GM18520 (cell line): ENCODE data around the gene PLK4.

Experiments
- ATAC-seq: cut with Tn5 transposase; IDR thresholded peaks from one replicate; pipeline ENCODE4 v1.9.1; 2021; ENCODE audit not compliant: unreplicated experiment

The PLK4 gene

DNA sequence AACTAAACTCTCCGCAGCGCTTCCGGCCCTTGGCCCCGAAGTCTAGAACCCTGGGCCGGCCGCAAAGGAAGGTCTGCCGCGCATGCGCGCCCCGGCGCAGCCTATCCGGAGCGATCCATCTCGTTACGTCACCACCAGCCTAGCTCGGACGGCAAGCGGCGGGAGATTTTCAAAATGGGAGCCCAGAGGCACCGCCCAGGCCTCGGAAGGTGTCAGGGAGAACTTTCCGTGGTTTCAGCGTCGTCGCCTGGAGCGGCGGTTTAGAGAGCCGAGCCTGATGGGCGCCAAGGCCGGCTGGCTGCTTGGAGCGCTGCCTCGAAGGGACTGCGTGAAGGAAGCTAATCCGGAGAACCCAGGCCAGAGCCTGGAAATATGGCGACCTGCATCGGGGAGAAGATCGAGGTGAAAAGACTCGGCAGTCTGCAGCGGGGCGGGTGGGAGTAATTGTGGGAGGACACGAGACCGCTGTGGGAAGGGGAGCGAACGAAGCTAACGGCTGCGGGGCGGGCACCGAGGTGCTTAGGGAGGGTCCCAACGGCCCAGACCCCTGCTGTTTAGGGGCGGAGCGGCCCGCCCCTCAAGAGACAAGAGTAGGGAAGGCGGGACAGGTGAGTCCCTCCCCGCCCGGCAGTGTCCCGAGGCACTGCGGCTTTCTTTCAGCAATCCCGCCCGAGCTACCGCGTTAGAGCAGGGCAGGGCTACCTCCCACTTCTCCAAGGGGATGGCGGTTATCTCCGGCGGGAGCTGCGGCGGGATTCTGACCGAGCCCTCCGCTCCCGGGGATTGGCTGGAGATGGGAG, at the start of gene PLK4:
Gene PLK4 (plus strand): TSS at position 131 of the 800 bp plus-strand sequence. CDS start 242 bp downstream, at position 373.
- ATAC-seq, result peak; percentile 90

GRCh38 chr4:127832585-127832984, 48.1 kb upstream of the PLK4 start:
- ATAC-seq, result no peak

DNA sequence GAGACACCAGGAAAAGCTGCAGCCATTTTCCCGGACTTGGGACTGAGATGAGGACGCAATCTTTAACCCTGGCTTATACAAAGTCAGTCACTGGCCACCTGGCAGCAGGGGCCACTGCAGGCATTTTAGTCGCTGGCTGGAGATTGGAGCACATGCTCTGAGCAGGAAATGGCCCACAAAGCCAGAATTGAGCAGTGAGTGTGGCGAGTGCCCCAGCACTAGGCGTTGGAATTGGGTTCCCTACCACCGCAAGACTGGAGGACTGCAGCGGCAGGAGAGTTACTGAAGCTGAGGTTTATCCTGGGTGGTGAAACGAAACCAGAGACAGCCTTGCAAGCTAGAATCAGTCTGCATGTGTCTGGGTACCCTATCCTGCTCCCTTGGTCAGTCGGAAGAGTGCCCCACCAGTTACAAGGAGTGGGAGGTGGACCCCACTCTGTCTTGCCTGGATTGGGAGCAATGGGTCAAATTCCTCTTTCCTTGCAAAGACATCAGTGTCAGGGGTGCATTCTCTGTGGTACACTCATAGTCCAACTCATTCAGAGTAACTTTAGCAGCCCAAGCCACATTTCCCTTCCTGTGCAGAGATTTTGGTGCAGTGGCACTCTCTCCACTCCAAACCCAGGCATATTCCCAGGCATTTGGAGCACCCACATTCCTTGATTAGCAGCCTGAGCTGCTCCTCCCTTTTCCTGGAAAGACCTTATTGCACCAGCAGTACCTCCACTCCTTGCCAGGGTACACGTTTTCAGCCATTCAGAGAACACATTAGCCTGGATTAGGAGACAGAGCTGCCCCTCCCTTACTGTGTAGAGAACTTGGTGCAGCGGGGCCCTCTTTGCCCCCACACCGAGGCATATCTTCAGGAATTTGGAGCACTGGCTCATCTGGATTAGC, 36.7 kb upstream of the PLK4 start:
- ATAC-seq, result no peak

GRCh38 chr4:127844601-127845116, 36.0 kb upstream of the PLK4 start:
- no peak for ATAC-seq

DNA sequence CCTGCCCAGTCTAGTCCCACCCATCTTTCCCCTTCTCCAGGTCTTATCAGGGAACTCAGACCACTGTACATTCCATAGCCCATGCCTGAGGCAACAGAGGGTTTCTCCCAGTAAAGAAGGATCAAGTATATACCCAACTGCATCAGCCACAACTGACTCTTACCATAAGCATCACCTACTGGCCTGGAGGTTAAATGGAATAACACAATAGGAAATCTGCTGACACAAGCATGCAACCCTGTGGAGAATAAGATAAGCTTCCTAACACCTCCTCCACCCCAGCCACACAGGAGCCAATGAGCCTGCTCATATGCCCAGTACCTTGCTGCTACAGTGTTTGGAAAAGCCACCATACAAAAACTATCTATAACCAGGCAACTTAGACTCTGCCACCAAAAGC, 34.6 kb upstream of the PLK4 start:
- no peak for ATAC-seq

DNA sequence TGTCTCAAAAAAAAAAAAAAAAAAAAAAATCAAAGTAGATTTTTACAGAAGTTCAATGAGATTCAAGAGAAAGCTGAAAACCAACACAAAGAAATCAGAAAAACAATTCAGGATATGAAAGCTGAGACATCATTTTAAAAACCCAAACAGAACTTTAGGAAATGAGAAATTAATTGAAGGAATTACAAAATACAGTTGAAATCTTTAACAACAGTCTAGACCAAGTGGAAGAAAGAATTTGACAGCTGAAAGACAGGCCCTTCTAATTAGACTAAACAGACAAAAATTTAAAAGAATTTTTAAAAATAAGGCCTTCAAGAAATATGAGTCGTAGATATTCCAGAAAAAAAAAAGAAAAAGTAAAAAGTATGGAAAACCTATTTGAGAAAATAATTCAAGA, 33.9 kb upstream of the PLK4 start:
- no peak for ATAC-seq

GRCh38 chr4:127849505-127850234, 31.0 kb upstream of the PLK4 start:
- ATAC-seq, result no peak

- no peak for ATAC-seq
These were observed 28.0 kb upstream of the PLK4 start for GRCh38 chr4:127852661-127853060.

GRCh38 chr4:127856196-127856812, 24.4 kb upstream of the PLK4 start:
- ATAC-seq, result peak; percentile 10

GRCh38 chr4:127856813-127857447, 23.8 kb upstream of the PLK4 start:
- peak; percentile 68 for ATAC-seq

GRCh38 chr4:127857641-127858040, 23.1 kb upstream of the PLK4 start:
- ATAC-seq, result no peak

DNA sequence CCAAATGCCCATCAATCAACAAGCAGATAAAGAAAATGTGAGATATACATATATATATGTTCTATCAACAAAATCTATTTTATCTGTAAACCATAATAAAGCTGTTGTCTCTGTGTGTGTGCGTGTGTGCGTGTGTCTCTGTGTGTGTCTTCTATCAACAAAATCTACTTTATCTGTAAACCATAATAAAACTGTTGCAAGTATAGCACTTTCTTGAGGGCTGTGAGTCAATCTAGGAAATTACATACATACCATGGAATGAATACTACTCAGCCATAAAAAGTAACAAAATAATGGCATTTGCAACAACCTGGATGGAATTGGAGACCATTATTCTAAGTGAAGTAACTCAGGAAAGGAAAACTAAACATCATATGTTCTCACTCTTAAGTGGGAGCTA, 12.5 kb upstream of the PLK4 start:
- no peak for ATAC-seq

- ATAC-seq, result no peak
These were observed 10.4 kb upstream of the PLK4 start for GRCh38 chr4:127870281-127870680.

- ATAC-seq, result no peak
These were observed 10.0 kb upstream of the PLK4 start for GRCh38 chr4:127870688-127871087.

DNA sequence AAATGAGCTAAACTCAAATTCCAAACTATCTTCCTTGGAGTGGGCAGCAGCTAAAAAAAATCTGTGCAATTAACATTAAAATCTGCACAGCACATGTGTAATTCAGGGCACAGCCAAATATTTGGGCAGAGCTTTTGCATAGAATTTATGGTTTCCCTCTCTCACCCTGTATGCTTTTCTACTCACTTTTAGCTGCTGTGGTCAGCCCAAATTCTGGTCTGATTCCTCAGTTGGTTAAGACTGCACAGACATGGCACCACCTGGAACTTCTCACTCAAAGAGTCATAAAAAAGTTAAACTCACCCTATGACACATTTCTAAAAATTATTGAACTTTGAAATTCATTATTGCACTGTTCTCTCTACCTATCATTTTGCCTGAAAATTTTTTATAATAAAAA, 4.9 kb upstream of the PLK4 start:
- no peak for ATAC-seq

GRCh38 chr4:127881563-127881864, 821 bp downstream of the PLK4 start:
- ATAC-seq, result peak; percentile 22

- no peak for ATAC-seq
These were observed 7.9 kb downstream of the PLK4 start for GRCh38 chr4:127888559-127888958.

GRCh38 chr4:127889903-127890302, 9.2 kb downstream of the PLK4 start:
- no peak for ATAC-seq

DNA sequence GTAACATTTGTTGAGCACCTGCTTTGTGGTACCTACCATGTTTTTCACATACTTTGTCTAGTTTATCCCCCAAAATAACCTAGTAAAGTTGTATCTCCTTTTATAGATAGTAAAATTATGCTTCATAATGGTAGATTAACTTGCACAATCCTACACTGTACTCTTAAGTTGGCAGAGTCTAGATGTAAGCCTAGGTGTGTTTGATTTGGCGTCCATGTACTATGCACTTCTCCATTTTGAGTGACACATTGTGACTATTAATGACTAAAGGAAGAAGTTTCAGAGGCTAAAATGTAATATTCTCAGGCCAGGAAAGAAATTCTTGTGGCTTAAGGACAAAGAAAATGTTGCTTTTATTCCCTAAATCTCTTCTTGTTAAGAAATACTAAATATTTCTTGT, 15.4 kb downstream of the PLK4 start:
- ATAC-seq, result no peak

DNA sequence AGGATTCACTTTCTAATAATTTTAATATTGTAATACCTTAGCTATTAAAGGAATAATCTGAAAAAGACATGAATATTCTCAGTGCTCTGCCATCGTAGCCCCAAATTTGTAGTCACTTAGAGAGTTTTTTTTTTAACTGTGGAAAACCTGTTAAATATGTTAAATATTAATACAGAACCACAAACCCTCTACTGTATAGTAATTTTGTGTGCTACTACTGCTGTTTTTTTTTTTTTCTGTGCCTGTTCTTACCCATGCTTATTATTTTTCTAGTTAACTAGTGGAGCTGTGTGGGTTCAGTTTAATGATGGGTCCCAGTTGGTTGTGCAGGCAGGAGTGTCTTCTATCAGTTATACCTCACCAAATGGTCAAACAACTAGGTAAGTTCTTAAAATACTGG, 15.8 kb downstream of the PLK4 start:
- ATAC-seq, result no peak
